HCT116 (cell line): ENCODE results near the gene EEF2. TPM values are rescaled to one million over a fixed set of nuclear protein-coding genes. Genes with fewer than 3 reads are reported as not detected.
A peak's percentile ranks its signal among the peaks of the same experiment; 100 is the strongest.

ENCODE experiments used
- ATAC-seq: fragments of 200-7000 bp; cut with Tn5 transposase; 2 replicates; pipeline ENCODE4 v1.9.1; 2020; ENCODE audit warnings: mild to moderate bottlenecking, moderate library complexity
- BruUV-seq: library from RNA; stranded (reverse); fragments of 400-500 nt; replicated peaks from 2 replicates; lab custom pipeline; 2021; lab: Mats Ljungman, UMichigan
- CTCF ChIA-PET: fragments of 300-600 bp; sonication (Branson Sonifier 250); formaldehyde crosslinking; loops from one replicate; lab custom pipeline; 2021; ENCODE audit warnings: antibody characterized with exemption; lab: Charles Lee
- POLR2A ChIA-PET: fragments of 300-600, 350-600 bp; sonication (Branson Sonifier 250); formaldehyde crosslinking; loops from one replicate; lab custom pipeline; 2021; ENCODE audit warnings: antibody characterized with exemption; lab: Charles Lee
- RAD21 ChIA-PET, 2 experiments: fragments of 300-600 bp; sonication (Branson Sonifier 250); formaldehyde crosslinking; loops; one replicate each; lab custom pipeline; 2023; ENCODE audit warnings: low total read pairs in 2 of 2; ENCODE audit not compliant: uncharacterized antibody in 2 of 2, unreplicated experiment in 2 of 2, low non-redundant PET in 1 of 2; lab: Charles Lee
- DNase-seq: peaks from one replicate; pipeline ENCODE4 v3.0.0-alpha.2; 2010; ENCODE audit warnings: low read depth, low spot score
- H2AFZ ChIP-seq: fragments of 200-600 bp; shearing (Covaris generic), sonication (generic); 2 replicates; pipeline ENCODE4 v1.6.1; 2017; ENCODE audit warnings: low read depth, mixed run types, mixed read lengths, antibody characterized with exemption, low read length; ENCODE audit not compliant: poor library complexity, severe bottlenecking
- H3K27ac ChIP-seq: 2 replicates; pipeline ENCODE4 v1.5.1; 2012; ENCODE audit warnings: low read depth, low read length
- H3K27me3 ChIP-seq: fragments of 200-600 bp; sonication (generic); 2 replicates; pipeline ENCODE4 v1.6.1; 2016; ENCODE audit warnings: mixed run types, low read length, mixed read lengths; ENCODE audit not compliant: insufficient read depth
- H3K36me3 ChIP-seq, 2 experiments: fragments of 200-500 bp in 1 of 2; fragments of 200-600 bp in 1 of 2; sonication (Bioruptor generic) in 1 of 2; sonication (generic) in 1 of 2; 2 replicates each; pipeline versions ENCODE4 v1.5.1 to v1.6.1; 2014 to 2016; ENCODE audit warnings: low read length in 2 of 2, inconsistent platforms in 1 of 2, mixed read lengths in 1 of 2, mixed run types in 1 of 2; ENCODE audit not compliant: insufficient read depth in 2 of 2, control insufficient read depth in 1 of 2
- H3K4me1 ChIP-seq, 2 experiments: fragments of 200-600 bp in 1 of 2; sonication (generic) in 1 of 2; 2 replicates each; pipeline versions ENCODE4 v1.5.1 to v1.6.1; 2012 to 2017; ENCODE audit warnings: low read length in 2 of 2, inconsistent platforms in 1 of 2, mild to moderate bottlenecking in 1 of 2, mixed read lengths in 1 of 2, mixed run types in 1 of 2, moderate library complexity in 1 of 2; ENCODE audit not compliant: insufficient read depth in 2 of 2, control insufficient read depth in 1 of 2
- H3K4me2 ChIP-seq: fragments of 200-600 bp; sonication (generic); 2 replicates; pipeline ENCODE4 v1.6.1; 2017; ENCODE audit warnings: mixed run types, low read length, mixed read lengths
- H3K4me3 ChIP-seq, 2 experiments: fragments of 200-600 bp in 1 of 2; sonication (generic) in 1 of 2; replicated peaks in 1 of 2; 2 replicates each; pipeline ENCODE4 v1.5.1; 2011 to 2016; ENCODE audit warnings: low read length in 2 of 2, control low read depth in 1 of 2, low read depth in 1 of 2, mild to moderate bottlenecking in 1 of 2, mixed read lengths in 1 of 2, mixed run types in 1 of 2
- H3K79me2 ChIP-seq: fragments of 200-600 bp; sonication (generic); 2 replicates; pipeline ENCODE4 v1.6.1; 2017; ENCODE audit warnings: mild to moderate bottlenecking, mixed run types, low read length, moderate library complexity, mixed read lengths; ENCODE audit not compliant: insufficient read depth
- H3K9ac ChIP-seq: fragments of 200-600 bp; sonication (generic); 2 replicates; pipeline ENCODE4 v1.6.1; 2016; ENCODE audit warnings: low read length, mixed read lengths
- H3K9me2 ChIP-seq: fragments of 200-600 bp; sonication (generic), shearing (Covaris generic); 2 replicates; pipeline ENCODE4 v1.6.1; 2017; ENCODE audit warnings: mixed run types, mild to moderate bottlenecking, moderate library complexity; ENCODE audit not compliant: insufficient read depth
- H3K9me3 ChIP-seq, 2 experiments: fragments of 200-500 bp in 1 of 2; fragments of 200-600 bp in 1 of 2; sonication (Bioruptor generic) in 1 of 2; sonication (generic) in 1 of 2; 2 replicates each; pipeline ENCODE4 v1.6.1; 2014 to 2017; ENCODE audit warnings: low read length in 2 of 2, mixed read lengths in 2 of 2, inconsistent platforms in 1 of 2, low read depth in 1 of 2, mild to moderate bottlenecking in 1 of 2, mixed run types in 1 of 2, moderate library complexity in 1 of 2; ENCODE audit not compliant: control insufficient read depth in 1 of 2, insufficient read depth in 1 of 2
- H4K20me1 ChIP-seq: fragments of 200-600 bp; sonication (generic), shearing (Covaris generic); 2 replicates; pipeline ENCODE4 v1.6.1; 2017; ENCODE audit warnings: mixed run types, mild to moderate bottlenecking, moderate library complexity; ENCODE audit not compliant: insufficient read depth
- CBX3 ChIP-seq: IDR thresholded peaks from 2 replicates; pipeline ENCODE4 v1.6.1; 2012; ENCODE audit warnings: low read depth
- CEBPB ChIP-seq: IDR thresholded peaks from 2 replicates; pipeline ENCODE4 v1.6.1; 2012; ENCODE audit warnings: low read depth
- EGR1 ChIP-seq: IDR thresholded peaks from 2 replicates; pipeline ENCODE4 v1.6.1; 2012; ENCODE audit warnings: low read depth
- FOSL1 ChIP-seq: IDR thresholded peaks from 2 replicates; pipeline ENCODE4 v1.6.1; 2012; ENCODE audit warnings: low read depth
- POLR2AphosphoS5 ChIP-seq: IDR thresholded peaks from 2 replicates; pipeline ENCODE4 v1.6.1; 2011; ENCODE audit warnings: mild to moderate bottlenecking, low read depth, low read length, moderate library complexity
- SIN3A ChIP-seq: IDR thresholded peaks from 2 replicates; pipeline ENCODE4 v1.6.1; 2012; ENCODE audit warnings: low read depth
- SP1 ChIP-seq: IDR thresholded peaks from 2 replicates; pipeline ENCODE4 v1.6.1; 2012; ENCODE audit warnings: low read depth
- SRF ChIP-seq: IDR thresholded peaks from 2 replicates; pipeline ENCODE4 v1.6.1; 2012; ENCODE audit warnings: low read depth
- ZBTB33 ChIP-seq: IDR thresholded peaks from 2 replicates; pipeline ENCODE4 v1.6.1; 2011; ENCODE audit warnings: mild to moderate bottlenecking, low read length, moderate library complexity; ENCODE audit not compliant: insufficient replicate concordance; ENCODE audit errors: extremely low read depth
- ZNF274 ChIP-seq: fragments of 200-500 bp; sonication (Bioruptor generic); IDR thresholded peaks from 2 replicates; pipeline ENCODE4 v1.6.1; 2014; ENCODE audit warnings: mild to moderate bottlenecking, low read depth, low read length, inconsistent platforms
- intact Hi-C: fragments of 100-400 bp; cut with micrococcal nuclease; formaldehyde crosslinking; loops from 2 replicates; pipeline ENCODE4 v1.10.0; 2022
- total RNA-seq: library from RNA; stranded (reverse); gene quantifications from one replicate; pipeline ENCODE4 v1.2.1, GENCODE V29; 2021; ENCODE audit not compliant: unreplicated experiment
- TF ChIP-seq, protein P1 (sequence below): IDR thresholded peaks from 2 replicates; pipeline ENCODE4 v1.6.1; 2012
- TF ChIP-seq, protein P2 (sequence below): IDR thresholded peaks from 2 replicates; pipeline ENCODE4 v1.6.1; 2012; ENCODE audit warnings: low read depth
- TF ChIP-seq, protein P3 (sequence below): IDR thresholded peaks from 2 replicates; pipeline ENCODE4 v1.6.1; 2012

The EEF2 gene
- total RNA-seq, 1 experiment from 2014 or later, result 3,796 TPM

DNA sequence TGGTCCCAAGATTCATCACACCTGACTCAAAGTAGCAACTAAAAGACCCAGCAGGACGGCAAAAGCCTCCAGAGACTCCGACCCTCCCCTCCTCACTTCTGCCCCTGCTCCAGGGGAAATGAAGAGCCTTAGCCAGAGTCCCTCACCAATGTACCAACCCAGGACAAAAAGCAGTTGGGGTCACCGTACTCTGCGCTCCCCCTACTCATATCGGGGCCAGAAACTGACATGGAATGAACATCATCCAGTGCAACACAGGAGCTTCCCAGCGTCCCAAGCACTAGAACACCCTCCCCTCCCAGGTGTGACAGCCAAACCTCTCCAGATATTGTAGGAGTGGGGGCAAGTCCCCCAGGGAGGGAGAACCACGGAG is 1.7 kb downstream of the EEF2 start:
- intact Hi-C loops, result no loop called here
- H3K4me1 ChIP-seq, result peaks cover 22 to 53% of the 10 kb centered on the region in 2 experiments
- H3K4me2 ChIP-seq, result peak overlapping the region; percentile 84
- DNase-seq, result no peak
- TF ChIP-seq EGR1 (no peak), CEBPB (no peak), SRF (no peak), FOSL1 (no peak), SP1 (no peak), ZNF274 (no peak), ZBTB33 (no peak), SIN3A (no peak), POLR2AphosphoS5 (no peak), CBX3 (no peak)
- TF ChIP-seq, protein P1, sequence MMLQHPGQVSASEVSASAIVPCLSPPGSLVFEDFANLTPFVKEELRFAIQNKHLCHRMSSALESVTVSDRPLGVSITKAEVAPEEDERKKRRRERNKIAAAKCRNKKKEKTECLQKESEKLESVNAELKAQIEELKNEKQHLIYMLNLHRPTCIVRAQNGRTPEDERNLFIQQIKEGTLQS, result no peak
- TF ChIP-seq, protein P2, sequence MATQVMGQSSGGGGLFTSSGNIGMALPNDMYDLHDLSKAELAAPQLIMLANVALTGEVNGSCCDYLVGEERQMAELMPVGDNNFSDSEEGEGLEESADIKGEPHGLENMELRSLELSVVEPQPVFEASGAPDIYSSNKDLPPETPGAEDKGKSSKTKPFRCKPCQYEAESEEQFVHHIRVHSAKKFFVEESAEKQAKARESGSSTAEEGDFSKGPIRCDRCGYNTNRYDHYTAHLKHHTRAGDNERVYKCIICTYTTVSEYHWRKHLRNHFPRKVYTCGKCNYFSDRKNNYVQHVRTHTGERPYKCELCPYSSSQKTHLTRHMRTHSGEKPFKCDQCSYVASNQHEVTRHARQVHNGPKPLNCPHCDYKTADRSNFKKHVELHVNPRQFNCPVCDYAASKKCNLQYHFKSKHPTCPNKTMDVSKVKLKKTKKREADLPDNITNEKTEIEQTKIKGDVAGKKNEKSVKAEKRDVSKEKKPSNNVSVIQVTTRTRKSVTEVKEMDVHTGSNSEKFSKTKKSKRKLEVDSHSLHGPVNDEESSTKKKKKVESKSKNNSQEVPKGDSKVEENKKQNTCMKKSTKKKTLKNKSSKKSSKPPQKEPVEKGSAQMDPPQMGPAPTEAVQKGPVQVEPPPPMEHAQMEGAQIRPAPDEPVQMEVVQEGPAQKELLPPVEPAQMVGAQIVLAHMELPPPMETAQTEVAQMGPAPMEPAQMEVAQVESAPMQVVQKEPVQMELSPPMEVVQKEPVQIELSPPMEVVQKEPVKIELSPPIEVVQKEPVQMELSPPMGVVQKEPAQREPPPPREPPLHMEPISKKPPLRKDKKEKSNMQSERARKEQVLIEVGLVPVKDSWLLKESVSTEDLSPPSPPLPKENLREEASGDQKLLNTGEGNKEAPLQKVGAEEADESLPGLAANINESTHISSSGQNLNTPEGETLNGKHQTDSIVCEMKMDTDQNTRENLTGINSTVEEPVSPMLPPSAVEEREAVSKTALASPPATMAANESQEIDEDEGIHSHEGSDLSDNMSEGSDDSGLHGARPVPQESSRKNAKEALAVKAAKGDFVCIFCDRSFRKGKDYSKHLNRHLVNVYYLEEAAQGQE, result no peak
- TF ChIP-seq, protein P3, sequence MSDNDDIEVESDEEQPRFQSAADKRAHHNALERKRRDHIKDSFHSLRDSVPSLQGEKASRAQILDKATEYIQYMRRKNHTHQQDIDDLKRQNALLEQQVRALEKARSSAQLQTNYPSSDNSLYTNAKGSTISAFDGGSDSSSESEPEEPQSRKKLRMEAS, result no peak
- no peak for ATAC-seq
- H3K36me3 ChIP-seq, result peaks cover 50 to 62% of the 10 kb centered on the region in 2 experiments
- RAD21 ChIA-PET, result no interaction called here
- peaks cover 66% of the 10 kb centered on the region for H3K79me2 ChIP-seq
- peak overlapping the region; percentile 99 for H3K9ac ChIP-seq
- no TSS peak for BruUV-seq
- H2AFZ ChIP-seq, result no peak overlapping the region
- no peaks in the 10 kb centered on the region for H3K9me2 ChIP-seq
- H4K20me1 ChIP-seq, result peaks cover 59% of the 10 kb centered on the region; the same call in 1 of the 2 replicates
- POLR2A ChIA-PET, result interaction anchor here (3.1 kb wide), 1 partner anchor 13 kb away, joined by 60 read pairs; the partner anchor contains the start of gene DAPK3
- no peaks in the 10 kb centered on the region for H3K9me3 ChIP-seq
- CTCF ChIA-PET, result no interaction called here
- H3K27me3 ChIP-seq, result no peaks in the 10 kb centered on the region
- peak overlapping the region; percentile 98 for H3K27ac ChIP-seq
- H3K4me3 ChIP-seq, result peak overlapping the region; percentile 95
